ENCODE results near the gene USP51.
"Not testable (repeated sequence)": the region's sequence is repeated elsewhere in the genome, so short reads cannot be mapped to it uniquely, and the experiment has no call there.

The USP51 gene

GRCh38 chrX:55465108-55465507 lies 24.5 kb downstream of the USP51 start:
- not testable (repeated sequence) for DNase-seq (ENCODE audit: low spot score)

- not testable (repeated sequence) for DNase-seq (ENCODE audit: low spot score)
Observed at GRCh38 chrX:55464050-55464449, 25.6 kb downstream of the USP51 start.

- not testable (repeated sequence) for DNase-seq (ENCODE audit: low spot score)
Observed at GRCh38 chrX:55459926-55460325, 29.7 kb downstream of the USP51 start.

GRCh38 chrX:55459426-55459825 lies 30.2 kb downstream of the USP51 start:
- not testable (repeated sequence) for DNase-seq (ENCODE audit: low spot score)

GRCh38 chrX:55455708-55456107 lies 33.9 kb downstream of the USP51 start:
- not testable (repeated sequence) for DNase-seq (ENCODE audit: low spot score)

- no peak for DNase-seq (ENCODE audit: low spot score)
Observed at GRCh38 chrX:55452833-55453124, 36.9 kb downstream of the USP51 start.

GRCh38 chrX:55451990-55452832 lies 37.4 kb downstream of the USP51 start, which contains the start of gene MAGEH1:
TSS of gene MAGEH1 (plus strand) at chrX:55452127. CDS start at chrX:55452375, 248 bp downstream.
- peak; percentile 45 for DNase-seq (ENCODE audit: low spot score)

GRCh38 chrX:55451626-55451989 lies 38.0 kb downstream of the USP51 start:
- DNase-seq (ENCODE audit: low spot score): no peak

- no peak for DNase-seq (ENCODE audit: low spot score)
Observed at GRCh38 chrX:55451141-55451540, 38.5 kb downstream of the USP51 start.

- DNase-seq (ENCODE audit: low spot score): no peak
Observed at GRCh38 chrX:55450259-55450658, 39.4 kb downstream of the USP51 start.

- not testable (repeated sequence) for DNase-seq (ENCODE audit: low spot score)
Observed at GRCh38 chrX:55443468-55443867, 46.2 kb downstream of the USP51 start.

All from hematopoietic multipotent progenitor cell treated with erythropoietin and hydrocortisone succinate and interleukin-3 and kit ligand, for 15 days (in vitro differentiated cells).